GM12878 (cell line): ENCODE data around the gene WDR18.

Source experiments
- ATF3 ChIP-seq: IDR thresholded peaks from 2 replicates; pipeline ENCODE4 v1.6.1; 2011; ENCODE audit warnings: low read depth, mild to moderate bottlenecking, low read length, moderate library complexity, borderline replicate concordance; ENCODE audit errors: extremely low read depth
- HDAC2 ChIP-seq: fragments of 200-600 bp; sonication (generic); IDR thresholded peaks from 2 replicates; pipeline ENCODE4 v1.6.1; 2017
- IRF5 ChIP-seq: fragments of 450-650 bp; IDR thresholded peaks from 2 replicates; pipeline ENCODE4 v1.6.1; 2017; ENCODE audit warnings: borderline replicate concordance
- JUNB ChIP-seq: IDR thresholded peaks from 2 replicates; pipeline ENCODE4 v1.6.1; 2016; ENCODE audit warnings: antibody characterized with exemption, mild to moderate bottlenecking
- MYB ChIP-seq: fragments of 150-350 bp; IDR thresholded peaks from 2 replicates; pipeline ENCODE4 v1.6.1; 2014; ENCODE audit warnings: mild to moderate bottlenecking, low read depth, low read length, borderline replicate concordance
- NBN ChIP-seq: fragments of 450-650 bp; IDR thresholded peaks from 2 replicates; pipeline ENCODE4 v1.6.1; 2016
- SIN3A ChIP-seq: IDR thresholded peaks from 2 replicates; pipeline ENCODE4 v1.6.1; 2012; ENCODE audit warnings: low read depth, low read length, improper control_type of control experiment
- STAT3 ChIP-seq: IDR thresholded peaks from 2 replicates; pipeline ENCODE4 v1.6.1; 2011; ENCODE audit warnings: low read depth, low read length, improper control_type of control experiment
- TF ChIP-seq, protein P1 (sequence below), 3 experiments: IDR thresholded peaks in 2 of 3; conservative IDR thresholded peaks in 1 of 3; 2 replicates each; pipeline ENCODE4 v1.5.1; 2011; ENCODE audit warnings: low read depth in 3 of 3, low read length in 3 of 3, mild to moderate bottlenecking in 3 of 3, control low read depth in 2 of 3, moderate library complexity in 2 of 3, inconsistent platforms in 1 of 3, mixed read lengths in 1 of 3; ENCODE audit not compliant: control insufficient read depth in 2 of 3, insufficient read depth in 1 of 3; ENCODE audit errors: extremely low read depth in 1 of 3
- TF ChIP-seq, protein P2 (sequence below): IDR thresholded peaks from 2 replicates; pipeline ENCODE4 v1.6.1; 2012; ENCODE audit warnings: low read length, inconsistent platforms
- TF ChIP-seq, protein P3 (sequence below): fragments of 150-350 bp; IDR thresholded peaks from 2 replicates; pipeline ENCODE4 v1.6.1; 2014; ENCODE audit warnings: mild to moderate bottlenecking, low read depth, low read length

GRCh38 chr19:998064-998463, 13.9 kb downstream of the WDR18 start:
- TF ChIP-seq STAT3 (no peak), ATF3 (no peak), IRF5 (no peak), SIN3A (no peak), HDAC2 (no peak), NBN (no peak), MYB (no peak), JUNB (no peak)
- TF ChIP-seq, protein P1, sequence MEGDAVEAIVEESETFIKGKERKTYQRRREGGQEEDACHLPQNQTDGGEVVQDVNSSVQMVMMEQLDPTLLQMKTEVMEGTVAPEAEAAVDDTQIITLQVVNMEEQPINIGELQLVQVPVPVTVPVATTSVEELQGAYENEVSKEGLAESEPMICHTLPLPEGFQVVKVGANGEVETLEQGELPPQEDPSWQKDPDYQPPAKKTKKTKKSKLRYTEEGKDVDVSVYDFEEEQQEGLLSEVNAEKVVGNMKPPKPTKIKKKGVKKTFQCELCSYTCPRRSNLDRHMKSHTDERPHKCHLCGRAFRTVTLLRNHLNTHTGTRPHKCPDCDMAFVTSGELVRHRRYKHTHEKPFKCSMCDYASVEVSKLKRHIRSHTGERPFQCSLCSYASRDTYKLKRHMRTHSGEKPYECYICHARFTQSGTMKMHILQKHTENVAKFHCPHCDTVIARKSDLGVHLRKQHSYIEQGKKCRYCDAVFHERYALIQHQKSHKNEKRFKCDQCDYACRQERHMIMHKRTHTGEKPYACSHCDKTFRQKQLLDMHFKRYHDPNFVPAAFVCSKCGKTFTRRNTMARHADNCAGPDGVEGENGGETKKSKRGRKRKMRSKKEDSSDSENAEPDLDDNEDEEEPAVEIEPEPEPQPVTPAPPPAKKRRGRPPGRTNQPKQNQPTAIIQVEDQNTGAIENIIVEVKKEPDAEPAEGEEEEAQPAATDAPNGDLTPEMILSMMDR (IDR thresholded peaks at IDR 0.05 in 2 of 3, conservative IDR thresholded peaks at IDR 0.05 in 1 of 3; ENCODE audit: control insufficient read depth in 2 of 3, extremely low read depth in 1 of 3, insufficient read depth in 1 of 3, low read depth in 3 of 3, low read length in 3 of 3), result no peak
- TF ChIP-seq, protein P2, sequence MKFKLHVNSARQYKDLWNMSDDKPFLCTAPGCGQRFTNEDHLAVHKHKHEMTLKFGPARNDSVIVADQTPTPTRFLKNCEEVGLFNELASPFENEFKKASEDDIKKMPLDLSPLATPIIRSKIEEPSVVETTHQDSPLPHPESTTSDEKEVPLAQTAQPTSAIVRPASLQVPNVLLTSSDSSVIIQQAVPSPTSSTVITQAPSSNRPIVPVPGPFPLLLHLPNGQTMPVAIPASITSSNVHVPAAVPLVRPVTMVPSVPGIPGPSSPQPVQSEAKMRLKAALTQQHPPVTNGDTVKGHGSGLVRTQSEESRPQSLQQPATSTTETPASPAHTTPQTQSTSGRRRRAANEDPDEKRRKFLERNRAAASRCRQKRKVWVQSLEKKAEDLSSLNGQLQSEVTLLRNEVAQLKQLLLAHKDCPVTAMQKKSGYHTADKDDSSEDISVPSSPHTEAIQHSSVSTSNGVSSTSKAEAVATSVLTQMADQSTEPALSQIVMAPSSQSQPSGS, result no peak
- TF ChIP-seq, protein P3, sequence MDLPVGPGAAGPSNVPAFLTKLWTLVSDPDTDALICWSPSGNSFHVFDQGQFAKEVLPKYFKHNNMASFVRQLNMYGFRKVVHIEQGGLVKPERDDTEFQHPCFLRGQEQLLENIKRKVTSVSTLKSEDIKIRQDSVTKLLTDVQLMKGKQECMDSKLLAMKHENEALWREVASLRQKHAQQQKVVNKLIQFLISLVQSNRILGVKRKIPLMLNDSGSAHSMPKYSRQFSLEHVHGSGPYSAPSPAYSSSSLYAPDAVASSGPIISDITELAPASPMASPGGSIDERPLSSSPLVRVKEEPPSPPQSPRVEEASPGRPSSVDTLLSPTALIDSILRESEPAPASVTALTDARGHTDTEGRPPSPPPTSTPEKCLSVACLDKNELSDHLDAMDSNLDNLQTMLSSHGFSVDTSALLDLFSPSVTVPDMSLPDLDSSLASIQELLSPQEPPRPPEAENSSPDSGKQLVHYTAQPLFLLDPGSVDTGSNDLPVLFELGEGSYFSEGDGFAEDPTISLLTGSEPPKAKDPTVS, result no peak
